Fibroblast of skin of left quadriceps (primary cell): ENCODE measurements around the gene JPT1.
"Not testable (repeated sequence)": the region's sequence is repeated elsewhere in the genome, so short reads cannot be mapped to it uniquely, and the experiment has no call there.

Experiments used
- DNase-seq, 2 experiments: peaks; one replicate each; pipeline ENCODE4 v3.0.0-alpha.2; 2013; ENCODE audit warnings: low read depth in 2 of 2

The JPT1 gene

GRCh38 chr17:75154195-75155106 is at the start of gene JPT1:
JPT1 (minus strand) TSS chr17:75154512; CDS start chr17:75154397, 115 bp downstream.
- DNase-seq = peak; percentile 98

GRCh38 chr17:75199886-75200618 is 45.7 kb upstream of the JPT1 start:
- no peak for DNase-seq

GRCh38 chr17:75194879-75195278 is 40.6 kb upstream of the JPT1 start:
- DNase-seq = peak in 1 of 2 experiments; percentile 16

- DNase-seq = no peak
These were observed 37.3 kb upstream of the JPT1 start for GRCh38 chr17:75191584-75191983.

- no peak for DNase-seq
These were observed 34.3 kb upstream of the JPT1 start for GRCh38 chr17:75188614-75189013.

GRCh38 chr17:75183999-75184884 is 29.9 kb upstream of the JPT1 start:
- no peak for DNase-seq

GRCh38 chr17:75182569-75183436 is 28.5 kb upstream of the JPT1 start, which contains the start of gene SUMO2:
SUMO2 (minus strand) TSS chr17:75182959; CDS start chr17:75182834, 125 bp downstream.
- peak; percentile 91 to 92 for DNase-seq

- DNase-seq = no peak
These were observed 27.9 kb upstream of the JPT1 start for GRCh38 chr17:75182319-75182568.

- no peak for DNase-seq
These were observed 27.5 kb upstream of the JPT1 start for GRCh38 chr17:75181608-75182318.

- DNase-seq = no peak
These were observed 26.8 kb upstream of the JPT1 start for GRCh38 chr17:75181110-75181509.

GRCh38 chr17:75178453-75178852 is 24.1 kb upstream of the JPT1 start:
- no peak for DNase-seq

- no peak for DNase-seq
These were observed 22.3 kb upstream of the JPT1 start for GRCh38 chr17:75176625-75177024.

GRCh38 chr17:75174996-75175395 is 20.7 kb upstream of the JPT1 start:
- no peak for DNase-seq

- no peak for DNase-seq
These were observed 19.2 kb upstream of the JPT1 start for GRCh38 chr17:75173526-75173925.

- no peak for DNase-seq
These were observed 14.7 kb upstream of the JPT1 start for GRCh38 chr17:75168998-75169397.

GRCh38 chr17:75164606-75165005 is 10.3 kb upstream of the JPT1 start:
- DNase-seq = not testable (repeated sequence)

GRCh38 chr17:75163074-75163473 is 8.8 kb upstream of the JPT1 start:
- DNase-seq = no peak

- DNase-seq = no peak
These were observed 5.9 kb upstream of the JPT1 start for GRCh38 chr17:75160211-75160610.

- no peak for DNase-seq
These were observed 5.1 kb upstream of the JPT1 start for GRCh38 chr17:75159196-75160031.
